ENCODE results near the gene TMEM50B.
"Not testable (repeated sequence)": the region's sequence is repeated elsewhere in the genome, so short reads cannot be mapped to it uniquely, and the experiment has no call there.

The TMEM50B gene

GRCh38 chr21:33425825-33426224 is 53.9 kb downstream of the TMEM50B start:
- DNase-seq = no peak

- no peak for DNase-seq
These were observed 55.6 kb downstream of the TMEM50B start for GRCh38 chr21:33424214-33424613.

GRCh38 chr21:33421713-33422393 is 57.9 kb downstream of the TMEM50B start:
- DNase-seq = no peak

GRCh38 chr21:33419538-33420123 is 60.1 kb downstream of the TMEM50B start:
- no peak for DNase-seq

GRCh38 chr21:33418691-33419090 is 61.1 kb downstream of the TMEM50B start:
- no peak for DNase-seq

GRCh38 chr21:33414926-33415325 is 64.8 kb downstream of the TMEM50B start:
- no peak for DNase-seq

GRCh38 chr21:33414068-33414467 is 65.7 kb downstream of the TMEM50B start:
- DNase-seq = no peak

- DNase-seq = no peak
These were observed 66.8 kb downstream of the TMEM50B start for GRCh38 chr21:33412832-33413519.

- not testable (repeated sequence) for DNase-seq
These were observed 67.3 kb downstream of the TMEM50B start for GRCh38 chr21:33412439-33412831.

- no peak for DNase-seq
These were observed 67.8 kb downstream of the TMEM50B start for GRCh38 chr21:33411949-33412430.

GRCh38 chr21:33406493-33406892 is 73.3 kb downstream of the TMEM50B start:
- no peak for DNase-seq

GRCh38 chr21:33403786-33404585 is 75.8 kb downstream of the TMEM50B start:
- peak; percentile 61 for DNase-seq

GRCh38 chr21:33403128-33403785 is 76.5 kb downstream of the TMEM50B start, which contains the start of gene IFNGR2:
Gene IFNGR2, plus strand, starts transcription at chr21:33403413. Its CDS starts 131 bp downstream, at chr21:33403544.
- DNase-seq = peak; percentile 53

- peak; percentile 69 for DNase-seq
These were observed 77.5 kb downstream of the TMEM50B start for GRCh38 chr21:33402001-33402979.

GRCh38 chr21:33401630-33401992 is 78.2 kb downstream of the TMEM50B start:
- DNase-seq = peak; percentile 54
